ENCODE data around the gene IL2RG.

The IL2RG gene

GRCh38 chrX:71096760-71097032, 14.7 kb downstream of the IL2RG start:
- in situ Hi-C loops (cut with MboI; ENCODE audit: low sequenced_read_pairs, unreplicated experiment), result no loop called here
- TF ChIP-seq, protein P1, sequence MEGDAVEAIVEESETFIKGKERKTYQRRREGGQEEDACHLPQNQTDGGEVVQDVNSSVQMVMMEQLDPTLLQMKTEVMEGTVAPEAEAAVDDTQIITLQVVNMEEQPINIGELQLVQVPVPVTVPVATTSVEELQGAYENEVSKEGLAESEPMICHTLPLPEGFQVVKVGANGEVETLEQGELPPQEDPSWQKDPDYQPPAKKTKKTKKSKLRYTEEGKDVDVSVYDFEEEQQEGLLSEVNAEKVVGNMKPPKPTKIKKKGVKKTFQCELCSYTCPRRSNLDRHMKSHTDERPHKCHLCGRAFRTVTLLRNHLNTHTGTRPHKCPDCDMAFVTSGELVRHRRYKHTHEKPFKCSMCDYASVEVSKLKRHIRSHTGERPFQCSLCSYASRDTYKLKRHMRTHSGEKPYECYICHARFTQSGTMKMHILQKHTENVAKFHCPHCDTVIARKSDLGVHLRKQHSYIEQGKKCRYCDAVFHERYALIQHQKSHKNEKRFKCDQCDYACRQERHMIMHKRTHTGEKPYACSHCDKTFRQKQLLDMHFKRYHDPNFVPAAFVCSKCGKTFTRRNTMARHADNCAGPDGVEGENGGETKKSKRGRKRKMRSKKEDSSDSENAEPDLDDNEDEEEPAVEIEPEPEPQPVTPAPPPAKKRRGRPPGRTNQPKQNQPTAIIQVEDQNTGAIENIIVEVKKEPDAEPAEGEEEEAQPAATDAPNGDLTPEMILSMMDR (IDR thresholded peaks at IDR 0.05; ENCODE audit: borderline replicate concordance, control extremely low read depth, extremely low read depth, insufficient read depth, missing control alignments), result no peak
- no peak for DNase-seq (ENCODE audit: low spot score)

DNA sequence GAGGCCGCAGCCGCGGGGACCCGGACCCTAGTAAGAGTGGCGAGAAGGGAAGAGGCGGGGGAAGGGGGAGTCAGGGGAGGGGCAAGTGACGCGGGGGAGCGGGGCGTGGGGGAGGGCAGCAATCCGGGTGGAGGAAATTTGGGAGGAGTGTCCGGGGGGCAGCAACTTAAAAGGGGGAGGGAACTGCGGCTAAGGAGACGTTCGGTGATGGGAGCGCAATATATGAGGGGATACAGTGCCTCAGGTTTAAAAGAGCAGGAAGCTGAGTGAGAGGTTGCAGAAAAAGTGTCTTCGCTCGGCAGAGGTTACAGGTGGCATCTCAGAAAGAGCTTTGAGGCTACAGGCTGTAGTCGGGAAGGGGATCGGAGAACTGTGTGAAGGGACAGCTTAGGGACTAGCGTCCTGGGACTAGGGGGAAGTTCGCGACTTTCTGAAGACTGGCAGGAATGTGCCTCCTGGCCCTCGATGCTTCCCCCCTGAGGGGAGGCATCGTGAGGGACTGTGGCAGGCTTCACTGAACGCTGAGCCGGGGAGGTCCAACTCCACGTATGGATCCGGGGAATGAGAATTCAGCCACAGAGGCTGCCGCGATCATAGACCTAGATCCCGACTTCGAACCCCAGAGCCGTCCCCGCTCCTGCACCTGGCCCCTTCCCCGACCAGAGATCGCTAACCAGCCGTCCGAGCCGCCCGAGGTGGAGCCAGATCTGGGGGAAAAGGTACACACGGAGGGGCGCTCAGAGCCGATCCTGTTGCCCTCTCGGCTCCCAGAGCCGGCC, 15.2 kb downstream of the IL2RG start:
- in situ Hi-C loops (cut with MboI; ENCODE audit: low sequenced_read_pairs, unreplicated experiment), result no loop called here
- peak; percentile 68 for DNase-seq (ENCODE audit: low spot score)
- TF ChIP-seq, protein P1 (IDR thresholded peaks at IDR 0.05; ENCODE audit: borderline replicate concordance, control extremely low read depth, extremely low read depth, insufficient read depth, missing control alignments), result no peak

DNA sequence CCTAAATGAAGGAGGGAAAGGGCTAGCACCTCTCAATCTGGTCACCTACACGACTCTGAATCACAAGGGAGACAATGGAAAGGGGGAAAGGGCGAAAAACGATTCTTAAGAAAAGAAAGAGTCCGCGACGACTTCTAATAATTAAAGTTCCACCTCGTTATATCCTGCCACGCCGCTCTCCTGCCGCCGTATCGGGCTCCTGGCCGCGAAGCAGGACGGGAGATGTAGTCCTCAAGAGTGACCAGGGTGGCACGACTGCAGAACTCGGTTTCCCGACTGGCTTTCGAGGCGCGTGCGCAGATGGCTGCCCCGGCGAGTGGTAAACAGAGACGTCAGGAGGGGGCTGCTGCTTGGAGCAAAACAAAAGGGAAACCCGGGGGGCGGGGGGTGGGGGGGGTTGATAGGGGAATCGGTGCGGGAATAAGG, 15.8 kb downstream of the IL2RG start, which contains the start of gene FOXO4:
FOXO4 (plus strand) TSS at position 297 of the 426 bp plus-strand sequence. CDS start 678 bp downstream, outside the sequence.
- TF ChIP-seq, protein P1 (IDR thresholded peaks at IDR 0.05; ENCODE audit: borderline replicate concordance, control extremely low read depth, extremely low read depth, insufficient read depth, missing control alignments), result no peak
- in situ Hi-C loops (cut with MboI; ENCODE audit: low sequenced_read_pairs, unreplicated experiment), result no loop called here
- DNase-seq (ENCODE audit: low spot score), result peak; percentile 85

- DNase-seq (ENCODE audit: low spot score), result no peak
- TF ChIP-seq, protein P1 (IDR thresholded peaks at IDR 0.05; ENCODE audit: borderline replicate concordance, control extremely low read depth, extremely low read depth, insufficient read depth, missing control alignments), result no peak
- in situ Hi-C loops (cut with MboI; ENCODE audit: low sequenced_read_pairs, unreplicated experiment), result no loop called here
These were observed 16.3 kb downstream of the IL2RG start for GRCh38 chrX:71095033-71095432.

DNA sequence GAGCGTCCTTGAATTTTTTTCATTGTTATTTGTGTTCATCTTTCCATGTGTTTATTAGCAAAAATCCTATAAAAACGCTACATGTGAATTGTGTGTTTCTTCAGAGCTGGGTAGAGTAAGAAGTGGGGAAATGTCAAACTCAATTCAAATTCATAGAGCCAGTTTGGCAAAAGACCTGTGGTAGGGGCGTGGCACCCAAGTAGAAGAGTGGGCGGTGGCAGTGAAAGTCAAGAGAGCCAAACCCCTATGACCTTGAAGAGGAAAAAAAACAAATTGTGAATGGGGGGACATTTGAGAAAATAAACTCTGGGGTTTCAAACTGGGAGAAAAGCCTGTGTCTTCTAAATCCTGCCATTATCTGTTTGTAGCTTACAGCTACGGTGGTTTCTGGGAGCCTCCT, 20.1 kb downstream of the IL2RG start:
- no peak for DNase-seq (ENCODE audit: low spot score)
- in situ Hi-C loops (cut with MboI; ENCODE audit: low sequenced_read_pairs, unreplicated experiment), result no loop called here
- TF ChIP-seq, protein P1 (IDR thresholded peaks at IDR 0.05; ENCODE audit: borderline replicate concordance, control extremely low read depth, extremely low read depth, insufficient read depth, missing control alignments), result no peak

- DNase-seq (ENCODE audit: low spot score), result no peak
- TF ChIP-seq, protein P1 (IDR thresholded peaks at IDR 0.05; ENCODE audit: borderline replicate concordance, control extremely low read depth, extremely low read depth, insufficient read depth, missing control alignments), result no peak
- in situ Hi-C loops (cut with MboI; ENCODE audit: low sequenced_read_pairs, unreplicated experiment), result no loop called here
These were observed 25.5 kb downstream of the IL2RG start for GRCh38 chrX:71085900-71086299.

Data from GM13976 (cell line).